HG02763 (cell line): Measurements from ENCODE around the gene RAB3D.
"Not testable (repeated sequence)": the region's sequence is repeated elsewhere in the genome, so short reads cannot be mapped to it uniquely, and the experiment has no call there.

Experiments
- ATAC-seq: cut with Tn5 transposase; IDR thresholded peaks from one replicate; pipeline ENCODE4 v1.9.1; 2021; ENCODE audit warnings: mild to moderate bottlenecking, moderate library complexity; ENCODE audit not compliant: unreplicated experiment

Gene RAB3D

GRCh38 chr19:11367528-11367927 lies 28.1 kb upstream of the RAB3D start:
- no peak for ATAC-seq

- ATAC-seq: no peak
These were observed 26.2 kb upstream of the RAB3D start for GRCh38 chr19:11365557-11366117.

- no peak for ATAC-seq
These were observed 25.5 kb upstream of the RAB3D start for GRCh38 chr19:11364935-11365334.

- ATAC-seq: no peak
These were observed 24.9 kb upstream of the RAB3D start for GRCh38 chr19:11364296-11364904.

DNA sequence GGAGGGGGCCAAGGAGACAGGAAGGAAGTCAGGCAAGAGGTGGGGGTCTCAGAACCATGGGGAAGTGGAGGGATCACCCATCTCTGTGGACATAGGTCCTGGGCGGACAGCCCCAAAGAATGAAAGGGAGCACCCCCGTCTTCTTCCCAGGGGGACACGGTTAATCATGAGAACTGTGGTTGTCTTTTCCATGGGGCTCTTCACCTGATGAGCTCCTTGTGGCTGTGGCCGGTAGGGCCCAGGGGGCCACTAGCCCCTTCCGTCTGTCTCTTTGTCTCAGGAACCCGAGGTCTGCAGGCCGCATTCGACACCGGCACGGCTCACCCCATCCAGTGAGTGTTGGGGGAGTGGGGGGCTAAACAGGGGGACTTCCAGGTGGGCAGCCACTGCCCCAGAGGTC lies 24.4 kb upstream of the RAB3D start:
- no peak for ATAC-seq

- ATAC-seq: no peak
These were observed 22.6 kb upstream of the RAB3D start for GRCh38 chr19:11361771-11362731.

DNA sequence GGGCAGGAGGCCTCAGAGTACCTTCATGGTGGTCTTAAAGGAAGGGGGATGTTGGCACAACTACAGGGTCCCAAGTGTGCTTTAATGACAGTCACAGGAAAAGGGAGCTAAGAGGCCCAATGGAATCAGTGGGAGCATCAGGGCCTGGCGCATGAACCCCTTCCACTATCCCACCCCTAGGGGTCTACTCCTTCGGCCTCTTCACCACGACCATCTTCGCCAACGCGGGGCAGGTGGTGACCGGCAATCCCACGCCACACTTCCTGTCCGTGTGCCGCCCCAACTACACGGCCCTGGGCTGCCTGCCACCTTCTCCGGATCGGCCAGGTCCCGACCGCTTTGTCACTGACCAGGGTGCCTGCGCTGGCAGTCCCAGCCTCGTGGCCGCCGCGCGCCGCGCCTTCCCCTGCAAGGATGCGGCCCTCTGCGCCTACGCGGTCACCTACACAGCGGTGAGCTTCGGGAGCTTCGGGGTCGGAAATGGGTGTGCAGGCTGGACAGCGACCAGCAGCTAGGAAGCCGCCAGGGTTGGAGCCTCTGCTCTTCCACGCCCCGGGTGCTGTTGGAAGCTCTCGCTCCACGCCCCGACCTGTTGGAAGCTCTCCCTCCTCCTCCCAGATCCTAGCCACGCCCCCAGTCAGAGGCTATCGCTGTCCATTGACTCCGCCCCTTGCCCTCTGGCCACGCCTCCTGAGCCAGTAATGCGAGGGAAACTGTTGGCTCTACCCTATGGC lies 21.7 kb upstream of the RAB3D start:
- ATAC-seq: no peak

GRCh38 chr19:11359421-11359820 lies 20.0 kb upstream of the RAB3D start:
- ATAC-seq: no peak

- ATAC-seq: no peak
These were observed 17.5 kb upstream of the RAB3D start for GRCh38 chr19:11356676-11357550.

DNA sequence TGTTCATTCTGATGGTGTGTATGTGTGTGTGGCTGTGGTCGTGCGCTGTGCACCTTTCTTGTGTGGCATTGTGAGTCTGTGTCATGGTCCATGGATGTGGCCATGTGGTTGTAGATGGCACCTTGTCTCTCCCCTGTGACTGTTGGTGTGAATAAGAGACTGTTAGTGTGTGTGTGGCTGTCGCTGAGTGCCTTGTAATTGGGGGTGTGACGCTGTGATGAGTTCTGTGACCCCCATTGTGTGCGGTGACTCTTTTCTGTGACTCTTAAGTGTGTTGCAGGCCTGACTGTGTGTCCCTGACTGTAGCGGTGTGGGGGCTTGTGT lies 16.6 kb upstream of the RAB3D start:
- no peak for ATAC-seq

- no peak for ATAC-seq
These were observed 16.0 kb upstream of the RAB3D start, which contains the start of gene PLPPR2 for GRCh38 chr19:11355160-11356073. PLPPR2 (plus strand) TSS chr19:11355432; CDS start chr19:11357674, 2,242 bp downstream.

- not testable (repeated sequence) for ATAC-seq
These were observed 14.6 kb upstream of the RAB3D start for GRCh38 chr19:11354102-11354501.

GRCh38 chr19:11349171-11349570 lies 9.7 kb upstream of the RAB3D start:
- ATAC-seq: no peak

DNA sequence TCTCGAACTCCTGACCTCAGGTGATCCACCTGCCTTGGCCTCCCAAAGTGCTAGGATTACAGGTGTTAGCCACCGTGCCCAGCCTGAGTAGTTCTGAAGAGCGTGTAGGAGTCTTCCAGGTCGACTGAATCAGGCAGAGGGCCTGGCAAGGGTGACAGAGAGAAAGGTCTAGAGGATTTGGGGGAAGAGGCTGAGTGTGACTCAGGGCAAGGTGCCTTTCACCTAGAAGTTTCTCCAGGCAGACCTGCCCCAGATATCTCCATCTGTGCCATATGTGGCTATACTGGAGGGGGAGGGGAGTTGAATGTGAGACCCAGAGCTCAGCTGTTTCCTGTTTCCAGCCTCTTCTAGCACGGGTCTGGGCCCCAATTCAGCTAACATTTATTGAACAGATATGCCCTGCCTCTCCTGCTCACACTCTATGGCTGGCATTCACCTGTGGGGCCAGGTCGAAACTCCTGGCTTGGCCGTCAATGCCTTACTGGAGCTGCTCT lies 8.1 kb upstream of the RAB3D start:
- ATAC-seq: no peak

- peak; percentile 91 for ATAC-seq
These were observed 6.9 kb upstream of the RAB3D start, which contains the start of the genes CCDC159 and TMEM205 for GRCh38 chr19:11346104-11346940. CCDC159 (plus strand) TSS chr19:11346519; CDS start chr19:11346607, 88 bp downstream. TMEM205 (minus strand) TSS chr19:11346268; CDS start chr19:11345619, 649 bp downstream.

DNA sequence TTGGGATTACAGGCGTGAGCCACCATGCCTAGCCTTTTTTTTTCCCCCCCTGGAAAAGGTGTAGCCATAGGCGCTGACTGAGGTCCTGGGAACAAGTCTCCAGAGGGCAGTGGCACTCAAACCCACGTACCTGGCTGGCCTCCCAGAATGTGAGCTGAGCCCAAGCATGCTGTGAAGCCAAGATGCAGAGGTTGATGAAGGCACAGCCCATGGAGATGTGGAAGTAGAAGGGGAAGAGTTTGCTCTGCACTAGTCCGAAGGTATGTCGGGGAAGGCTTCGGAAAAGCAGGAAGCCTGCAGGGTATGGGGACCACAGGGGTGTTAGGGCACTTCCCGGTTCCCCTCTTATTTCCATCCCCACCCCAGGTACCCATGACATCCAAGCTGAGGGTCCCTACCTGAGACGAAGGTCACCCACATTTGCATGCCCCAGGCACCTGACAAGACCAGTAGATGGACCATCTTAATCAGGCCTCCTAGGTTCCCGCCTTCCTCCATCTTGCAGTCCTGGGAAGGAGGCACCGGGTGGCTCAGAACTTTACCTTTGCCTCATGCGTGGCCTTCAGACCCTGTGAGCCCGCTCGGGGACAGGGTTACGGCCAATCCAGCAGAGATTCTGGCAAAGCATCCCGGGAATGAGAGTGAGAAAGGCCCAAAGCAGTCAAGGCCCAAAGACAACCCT lies 5.8 kb upstream of the RAB3D start:
- no peak for ATAC-seq

DNA sequence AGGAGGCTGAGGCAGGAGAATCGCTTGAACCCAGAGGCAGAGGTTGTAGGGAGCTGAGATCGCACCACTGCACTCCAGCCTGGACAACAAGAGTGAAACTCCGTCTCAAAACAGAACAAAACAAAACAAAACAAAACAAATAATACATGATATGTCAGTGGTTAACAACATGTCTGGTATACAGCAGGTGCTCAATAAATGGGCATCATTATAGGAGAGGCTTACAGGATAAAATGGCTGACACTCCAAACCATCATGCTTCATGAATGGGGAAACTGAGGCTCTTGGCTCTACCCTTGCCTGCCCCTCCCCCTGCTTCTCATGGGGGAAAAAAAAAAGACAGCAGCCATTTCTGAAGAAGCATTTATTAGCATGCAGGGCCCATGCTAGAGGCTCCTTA lies 3.0 kb upstream of the RAB3D start:
- ATAC-seq: no peak
